HepG2 (cell line): ENCODE measurements around the gene ZKSCAN1. TPM values are rescaled to one million over a fixed set of nuclear protein-coding genes. Genes with fewer than 3 reads are reported as not detected.

Experiments used
- EED ChIP-seq: sonication (generic); formaldehyde crosslinking; IDR thresholded peaks from 2 replicates; pipeline ENCODE4 v1.5.0; 2020; ENCODE audit warnings: mild to moderate bottlenecking, missing genetic modification reagents
- FLYWCH1 ChIP-seq: sonication (generic); formaldehyde crosslinking; IDR thresholded peaks from 2 replicates; pipeline ENCODE4 v1.8.1; 2023; ENCODE audit warnings: mild to moderate bottlenecking, missing genetic modification reagents
- KLF16 ChIP-seq, 2 experiments: sonication (generic) in 1 of 2; formaldehyde crosslinking in 1 of 2; IDR thresholded peaks; 2 replicates each; pipeline versions ENCODE4 v1.6.1 to v1.8.0; 2016 to 2023; ENCODE audit warnings: missing genetic modification reagents in 2 of 2, missing compliant biosample characterization in 1 of 2
- POLR2A ChIP-seq, 2 experiments: IDR thresholded peaks; 2 replicates each; pipeline ENCODE4 v1.6.1; 2011; ENCODE audit warnings: low read depth in 2 of 2, low read length in 2 of 2, mild to moderate bottlenecking in 1 of 2, moderate library complexity in 1 of 2; ENCODE audit not compliant: insufficient read depth in 1 of 2
- SRSF9 ChIP-seq: fragments of 200-400 bp; formaldehyde crosslinking; IDR thresholded peaks from 2 replicates; pipeline ENCODE4 v1.6.1; 2018; ENCODE audit warnings: borderline replicate concordance, mild to moderate bottlenecking, low read depth, low read length; ENCODE audit not compliant: insufficient read depth, poor library complexity, severe bottlenecking
- STAG1 ChIP-seq: sonication (generic); formaldehyde crosslinking; IDR thresholded peaks from 2 replicates; pipeline ENCODE4 v1.4.0; 2020; ENCODE audit warnings: missing genetic modification reagents
- TEAD3 ChIP-seq: optimal IDR thresholded peaks from 2 replicates; pipeline ENCODE3; 2016; ENCODE audit warnings: borderline replicate concordance
- YY1 ChIP-seq: IDR thresholded peaks from 2 replicates; pipeline ENCODE4 v1.6.1; 2011; ENCODE audit warnings: low read length, low read depth, moderate library complexity, mild to moderate bottlenecking; ENCODE audit not compliant: insufficient read depth, insufficient replicate concordance
- ZNF354B ChIP-seq: sonication (generic); formaldehyde crosslinking; IDR thresholded peaks from 2 replicates; pipeline ENCODE4 v1.8.0; 2022; ENCODE audit warnings: mild to moderate bottlenecking, missing genetic modification reagents
- ZNF639 ChIP-seq: conservative IDR thresholded peaks from 2 replicates; pipeline ENCODE4 v1.6.1; 2018; ENCODE audit warnings: missing genetic modification reagents
- ZNF678 ChIP-seq: sonication (generic); formaldehyde crosslinking; IDR thresholded peaks from 2 replicates; pipeline ENCODE4 v1.4.0; 2020; ENCODE audit warnings: mild to moderate bottlenecking, missing genetic modification reagents
- polyA plus RNA-seq, 8 experiments: library from polyadenylated mRNA; depleted of rRNA in 3 of 8; stranded (reverse) in 7 of 8; unstranded in 1 of 8; fragments of >200 nt; fragmentation: Illumina TruSeq in 4 of 8; extraction: Trizol in 4 of 8; gene quantifications; 2 replicates each; pipeline versions ENCODE4 v1.2.1 to v1.2.3, GENCODE V29; 2011 to 2016; ENCODE audit warnings: low read depth in 4 of 8, missing spikeins in 1 of 8, mixed read lengths in 1 of 8; ENCODE audit not compliant: insufficient read depth in 1 of 8
- total RNA-seq, 5 experiments: library from RNA; depleted of rRNA; stranded (reverse); fragments of >200 nt; fragmentation: Illumina TruSeq; extraction: Trizol; gene quantifications; 2 replicates each; pipeline ENCODE4 v1.2.3, GENCODE V29; 2016; ENCODE audit warnings: low read depth in 1 of 5
- TF ChIP-seq, protein P1 (sequence below): sonication (generic); formaldehyde crosslinking; conservative IDR thresholded peaks from 2 replicates; pipeline ENCODE4 v1.8.1; 2023; ENCODE audit warnings: missing genetic modification reagents
- TF ChIP-seq, protein P2 (sequence below): sonication (generic); formaldehyde crosslinking; IDR thresholded peaks from 2 replicates; pipeline ENCODE4 v1.5.0; 2020; ENCODE audit warnings: mild to moderate bottlenecking, low read depth, missing genetic modification reagents, borderline replicate concordance
- TF ChIP-seq, protein P3 (sequence below): sonication (generic); formaldehyde crosslinking; IDR thresholded peaks from 2 replicates; pipeline ENCODE4 v1.5.1; 2020; ENCODE audit warnings: missing genetic modification reagents, mild to moderate bottlenecking, borderline replicate concordance

ZKSCAN1 gene
- total and polyA plus RNA-seq, 2 of the 13 experiments (the other 11 are each of a cell fraction or from before 2014, with no cell fraction given), result 46.4 to 60.6 TPM

DNA sequence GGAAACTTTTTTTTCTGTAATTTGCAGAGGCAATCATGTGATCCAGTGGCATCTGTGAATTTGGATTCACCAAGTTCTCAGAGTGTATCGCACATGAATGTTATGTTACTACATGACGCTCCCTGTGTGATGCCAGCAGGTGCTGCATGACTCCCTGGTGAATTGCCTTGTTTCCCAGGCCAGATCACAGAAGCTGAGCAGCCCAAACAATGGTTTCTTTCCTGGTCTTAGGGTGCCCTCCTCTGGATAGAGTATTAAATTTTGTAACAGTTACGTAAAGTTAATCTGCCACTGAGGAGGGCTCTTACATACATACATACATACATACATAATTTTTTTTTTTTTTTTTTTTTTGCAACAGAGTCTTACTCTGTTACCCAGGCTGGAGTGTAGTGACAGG, 37.8 kb downstream of the ZKSCAN1 start (continued):
- no peak for TF ChIP-seq ZNF639
- TF ChIP-seq KLF16 (CRISPR knock-in tag; IDR thresholded peaks at IDR 0.05), result no peak
- TF ChIP-seq YY1, result no peak
- peak; percentile 19 for TF ChIP-seq TEAD3
- no peak for TF ChIP-seq SRSF9
- TF ChIP-seq EED (CRISPR knock-in tag), result no peak
- TF ChIP-seq FLYWCH1, result no peak
- TF ChIP-seq ZNF354B (CRISPR knock-in tag), result no peak
- TF ChIP-seq, protein P1, sequence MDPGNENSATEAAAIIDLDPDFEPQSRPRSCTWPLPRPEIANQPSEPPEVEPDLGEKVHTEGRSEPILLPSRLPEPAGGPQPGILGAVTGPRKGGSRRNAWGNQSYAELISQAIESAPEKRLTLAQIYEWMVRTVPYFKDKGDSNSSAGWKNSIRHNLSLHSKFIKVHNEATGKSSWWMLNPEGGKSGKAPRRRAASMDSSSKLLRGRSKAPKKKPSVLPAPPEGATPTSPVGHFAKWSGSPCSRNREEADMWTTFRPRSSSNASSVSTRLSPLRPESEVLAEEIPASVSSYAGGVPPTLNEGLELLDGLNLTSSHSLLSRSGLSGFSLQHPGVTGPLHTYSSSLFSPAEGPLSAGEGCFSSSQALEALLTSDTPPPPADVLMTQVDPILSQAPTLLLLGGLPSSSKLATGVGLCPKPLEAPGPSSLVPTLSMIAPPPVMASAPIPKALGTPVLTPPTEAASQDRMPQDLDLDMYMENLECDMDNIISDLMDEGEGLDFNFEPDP (CRISPR knock-in tag), result no peak
- TF ChIP-seq POLR2A (IDR thresholded peaks at IDR 0.05; ENCODE audit: insufficient read depth in 1 of 2, low read depth in 2 of 2, low read length in 2 of 2), result no peak
- peak; percentile 93 for TF ChIP-seq STAG1 (CRISPR knock-in tag)
- TF ChIP-seq, protein P2, sequence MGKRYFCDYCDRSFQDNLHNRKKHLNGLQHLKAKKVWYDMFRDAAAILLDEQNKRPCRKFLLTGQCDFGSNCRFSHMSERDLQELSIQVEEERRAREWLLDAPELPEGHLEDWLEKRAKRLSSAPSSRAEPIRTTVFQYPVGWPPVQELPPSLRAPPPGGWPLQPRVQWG, result no peak
- TF ChIP-seq ZNF678 (CRISPR knock-in tag), result no peak
- TF ChIP-seq, protein P3, sequence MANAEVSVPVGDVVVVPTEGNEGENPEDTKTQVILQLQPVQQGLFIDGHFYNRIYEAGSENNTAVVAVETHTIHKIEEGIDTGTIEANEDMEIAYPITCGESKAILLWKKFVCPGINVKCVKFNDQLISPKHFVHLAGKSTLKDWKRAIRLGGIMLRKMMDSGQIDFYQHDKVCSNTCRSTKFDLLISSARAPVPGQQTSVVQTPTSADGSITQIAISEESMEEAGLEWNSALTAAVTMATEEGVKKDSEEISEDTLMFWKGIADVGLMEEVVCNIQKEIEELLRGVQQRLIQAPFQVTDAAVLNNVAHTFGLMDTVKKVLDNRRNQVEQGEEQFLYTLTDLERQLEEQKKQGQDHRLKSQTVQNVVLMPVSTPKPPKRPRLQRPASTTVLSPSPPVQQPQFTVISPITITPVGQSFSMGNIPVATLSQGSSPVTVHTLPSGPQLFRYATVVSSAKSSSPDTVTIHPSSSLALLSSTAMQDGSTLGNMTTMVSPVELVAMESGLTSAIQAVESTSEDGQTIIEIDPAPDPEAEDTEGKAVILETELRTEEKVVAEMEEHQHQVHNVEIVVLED (CRISPR knock-in tag), result no peak
- TF ChIP-seq, all 625 proteins: peak for 14
